ENCODE measurements around the gene GOLM1. TPM values are rescaled to one million over a fixed set of nuclear protein-coding genes. Genes with fewer than 3 reads are reported as not detected.
A peak's percentile ranks its signal among the peaks of the same experiment; 100 is the strongest.

The GOLM1 gene
- total and polyA plus RNA-seq, 2 donors = 41.5 to 45.9 TPM

DNA sequence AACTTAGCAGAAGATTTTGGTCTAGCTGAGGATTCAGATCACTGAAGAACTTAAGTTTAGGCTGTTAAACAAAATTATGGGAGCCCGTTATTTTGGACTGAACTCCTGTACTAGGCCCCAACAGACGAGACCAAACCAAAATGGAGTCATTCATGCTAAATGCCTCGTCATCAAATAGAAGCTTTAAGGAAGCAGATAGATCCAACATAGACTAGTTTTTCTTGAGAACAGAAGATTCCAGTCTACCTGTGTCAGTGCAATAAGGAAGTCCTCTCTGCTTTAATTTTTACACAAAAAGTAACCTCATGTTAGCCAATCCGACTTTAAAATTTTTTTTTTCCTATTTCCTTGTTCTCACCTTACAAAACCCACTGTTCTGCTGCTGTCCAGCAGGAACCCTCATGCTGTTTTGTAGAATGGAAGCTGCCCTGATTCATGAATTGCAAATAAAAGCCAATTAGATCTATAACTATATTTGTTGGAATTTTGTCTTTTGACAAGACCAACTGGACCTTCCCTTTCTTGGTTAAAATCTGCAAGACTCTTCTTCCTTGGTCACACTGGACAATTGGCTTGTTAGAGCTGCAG is 29.0 kb upstream of the GOLM1 start:
- no peak for DNase-seq (ENCODE audit: low read depth in 6 of 9, low spot score in 9 of 9)
- no peaks in the 10 kb centered on the region for H3K27me3 ChIP-seq (ENCODE audit: control insufficient read depth in 2 of 2, insufficient read depth in 1 of 2, low read length in 1 of 2)
- no peaks in the 10 kb centered on the region for H3K9me3 ChIP-seq (ENCODE audit: control insufficient read depth in 2 of 2, insufficient read depth in 1 of 2, low read length in 1 of 2)
- no peak overlapping the region for H3K27ac ChIP-seq (ENCODE audit: low read depth in 1 of 2, low read length in 1 of 2)
- no peak overlapping the region for H3K4me3 ChIP-seq (ENCODE audit: low read length in 2 of 2)
- H3K4me1 ChIP-seq (ENCODE audit: control insufficient read depth in 2 of 2, insufficient read depth in 2 of 2, low read length in 2 of 2) = no peaks in the 10 kb centered on the region
- WGBS = 97% methylated on average over 4 of the region's 4 CpGs
- no peaks in the 10 kb centered on the region for H3K36me3 ChIP-seq (ENCODE audit: control insufficient read depth in 2 of 2, insufficient read depth in 2 of 2, low read length in 1 of 2)

DNA sequence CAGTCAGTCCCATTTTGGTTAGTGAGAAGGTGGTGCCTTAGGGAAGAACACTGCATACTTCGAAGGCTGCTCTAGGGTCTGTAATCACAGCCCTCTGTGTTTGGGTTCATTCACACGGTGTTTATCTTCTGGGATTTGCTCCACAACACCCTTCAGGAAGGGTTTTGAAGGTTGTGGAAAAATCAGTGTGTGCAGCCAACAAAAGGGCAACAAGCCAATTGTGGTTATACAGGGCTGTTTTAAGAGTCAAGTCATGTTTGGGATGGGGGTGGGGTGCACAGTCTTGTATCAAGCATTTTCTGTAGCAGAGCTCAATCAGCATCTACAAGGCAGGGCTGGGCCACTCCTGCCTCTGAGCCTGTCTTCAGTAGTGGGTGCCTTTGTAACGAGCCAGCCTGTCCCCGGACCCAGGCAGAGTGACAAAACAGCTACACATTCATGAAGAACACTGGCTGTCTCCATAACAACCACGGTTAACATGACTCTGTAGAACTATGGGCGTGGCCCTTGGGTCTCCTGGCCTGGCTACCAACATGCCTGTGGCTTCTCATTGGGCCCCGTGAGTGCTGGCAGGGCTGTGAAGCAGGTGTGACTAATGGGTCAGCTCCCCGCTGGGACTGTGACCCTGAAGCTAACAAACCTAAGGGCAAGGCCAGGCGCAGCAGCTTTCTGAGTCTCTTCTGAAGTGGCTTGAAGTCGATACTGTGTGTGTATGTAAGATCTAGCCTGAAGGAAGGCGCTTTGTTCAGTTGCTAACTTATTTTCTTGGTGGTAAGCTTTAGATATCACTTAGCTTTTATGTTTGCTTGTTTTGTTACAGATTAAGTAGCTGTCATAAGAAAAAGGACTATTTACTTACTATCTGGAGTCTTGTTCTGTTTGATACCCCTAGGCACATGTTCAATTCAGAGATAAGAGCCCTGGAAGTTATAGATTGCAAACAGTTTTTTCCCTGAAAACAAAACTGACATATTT is 27.9 kb upstream of the GOLM1 start:
- no peak overlapping the region for H3K27ac ChIP-seq (ENCODE audit: low read depth in 1 of 2, low read length in 1 of 2)
- no peak overlapping the region for H3K4me3 ChIP-seq (ENCODE audit: low read length in 2 of 2)
- H3K27me3 ChIP-seq (ENCODE audit: control insufficient read depth in 2 of 2, insufficient read depth in 1 of 2, low read length in 1 of 2) = no peaks in the 10 kb centered on the region
- 83% methylated on average over 11 of the region's 11 CpGs for WGBS
- H3K36me3 ChIP-seq (ENCODE audit: control insufficient read depth in 2 of 2, insufficient read depth in 2 of 2, low read length in 1 of 2) = no peaks in the 10 kb centered on the region
- H3K9me3 ChIP-seq (ENCODE audit: control insufficient read depth in 2 of 2, insufficient read depth in 1 of 2, low read length in 1 of 2) = no peaks in the 10 kb centered on the region
- no peak for DNase-seq (ENCODE audit: low read depth in 6 of 9, low spot score in 9 of 9)
- no peaks in the 10 kb centered on the region for H3K4me1 ChIP-seq (ENCODE audit: control insufficient read depth in 2 of 2, insufficient read depth in 2 of 2, low read length in 2 of 2)

DNA sequence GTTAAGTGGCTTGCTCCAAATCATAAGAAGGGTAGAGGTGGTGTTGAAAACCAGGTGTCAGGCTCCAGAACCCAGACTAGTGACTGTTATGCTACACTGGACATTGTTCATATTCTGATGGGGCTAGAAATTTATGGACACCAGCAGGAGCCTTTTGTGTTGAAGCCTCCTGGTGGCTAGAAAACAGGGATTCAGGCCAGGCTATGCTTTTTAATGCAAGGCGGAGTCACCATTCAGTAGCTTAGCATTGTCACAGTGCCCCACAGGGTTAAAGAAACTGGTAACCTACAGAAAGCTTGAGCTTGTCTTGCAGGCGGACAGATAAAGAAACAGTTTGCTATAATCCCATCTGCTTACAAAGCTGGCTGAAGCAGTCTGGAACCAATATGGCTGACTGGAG is 23.0 kb upstream of the GOLM1 start:
- DNase-seq (ENCODE audit: low read depth in 6 of 9, low spot score in 9 of 9) = no peak
- no peak overlapping the region for H3K4me3 ChIP-seq (ENCODE audit: low read length in 2 of 2)
- H3K27me3 ChIP-seq (ENCODE audit: control insufficient read depth in 2 of 2, insufficient read depth in 1 of 2, low read length in 1 of 2) = no peaks in the 10 kb centered on the region
- WGBS = 97% methylated on average over 2 of the region's 2 CpGs
- H3K4me1 ChIP-seq (ENCODE audit: control insufficient read depth in 2 of 2, insufficient read depth in 2 of 2, low read length in 2 of 2) = no peaks in the 10 kb centered on the region
- no peak overlapping the region for H3K27ac ChIP-seq (ENCODE audit: low read depth in 1 of 2, low read length in 1 of 2)
- H3K36me3 ChIP-seq (ENCODE audit: control insufficient read depth in 2 of 2, insufficient read depth in 2 of 2, low read length in 1 of 2) = no peaks in the 10 kb centered on the region
- H3K9me3 ChIP-seq (ENCODE audit: control insufficient read depth in 2 of 2, insufficient read depth in 1 of 2, low read length in 1 of 2) = no peaks in the 10 kb centered on the region

DNA sequence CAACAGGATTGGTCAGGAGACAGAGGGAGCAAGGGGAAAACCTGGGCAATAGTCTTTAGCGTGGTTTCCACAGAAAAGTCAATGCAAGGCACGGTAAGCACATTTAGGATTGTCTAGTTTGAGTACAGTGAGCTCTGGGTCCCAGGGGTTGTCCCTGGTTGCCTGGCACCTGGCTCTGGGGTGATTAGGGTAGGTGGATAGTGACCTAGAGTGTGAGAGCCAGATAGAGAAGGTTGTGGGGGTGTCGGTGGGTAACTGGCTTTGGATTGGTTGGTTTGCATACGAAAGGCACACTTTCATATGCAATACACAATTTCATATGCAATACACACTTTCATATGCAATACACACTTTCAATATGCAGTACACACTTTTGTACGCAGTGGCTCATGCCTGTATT is 20.1 kb upstream of the GOLM1 start:
- 94% methylated on average over 5 of the region's 5 CpGs for WGBS
- Histone ChIP-seq H3K27ac (ENCODE audit: low read depth in 1 of 2, low read length in 1 of 2) (no peak overlapping the region), H3K9me3 (ENCODE audit: control insufficient read depth in 2 of 2, insufficient read depth in 1 of 2, low read length in 1 of 2) (no peaks in the 10 kb centered on the region), H3K36me3 (ENCODE audit: control insufficient read depth in 2 of 2, insufficient read depth in 2 of 2, low read length in 1 of 2) (no peaks in the 10 kb centered on the region), H3K4me1 (ENCODE audit: control insufficient read depth in 2 of 2, insufficient read depth in 2 of 2, low read length in 2 of 2) (no peaks in the 10 kb centered on the region), H3K4me3 (ENCODE audit: low read length in 2 of 2) (no peak overlapping the region), H3K27me3 (ENCODE audit: control insufficient read depth in 2 of 2, insufficient read depth in 1 of 2, low read length in 1 of 2) (no peaks in the 10 kb centered on the region)
- DNase-seq (ENCODE audit: low read depth in 6 of 9, low spot score in 9 of 9) = no peak

DNA sequence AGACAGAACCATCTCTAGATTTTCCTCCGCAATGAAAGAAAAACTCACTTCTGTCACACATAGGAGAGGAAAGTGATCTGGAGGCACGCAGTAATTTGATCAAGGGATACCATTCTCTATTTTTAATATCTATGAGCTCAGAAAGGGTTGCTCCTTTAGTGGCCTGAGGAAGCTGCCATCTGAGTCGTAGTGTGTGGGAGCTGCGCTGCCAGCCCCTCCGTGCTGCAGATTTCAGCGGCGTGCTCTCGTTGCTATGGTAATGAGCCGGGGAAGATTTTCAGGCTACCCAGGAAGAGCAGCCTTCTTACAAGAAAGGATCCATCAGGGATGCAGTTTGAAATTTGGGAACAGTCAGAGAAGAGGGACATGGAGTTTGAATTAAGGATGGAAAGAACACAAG is 17.1 kb upstream of the GOLM1 start:
- DNase-seq (ENCODE audit: low read depth in 6 of 9, low spot score in 9 of 9) = no peak
- no peaks in the 10 kb centered on the region for H3K9me3 ChIP-seq (ENCODE audit: control insufficient read depth in 2 of 2, insufficient read depth in 1 of 2, low read length in 1 of 2)
- WGBS = 91% methylated on average over 9 of the region's 9 CpGs

DNA sequence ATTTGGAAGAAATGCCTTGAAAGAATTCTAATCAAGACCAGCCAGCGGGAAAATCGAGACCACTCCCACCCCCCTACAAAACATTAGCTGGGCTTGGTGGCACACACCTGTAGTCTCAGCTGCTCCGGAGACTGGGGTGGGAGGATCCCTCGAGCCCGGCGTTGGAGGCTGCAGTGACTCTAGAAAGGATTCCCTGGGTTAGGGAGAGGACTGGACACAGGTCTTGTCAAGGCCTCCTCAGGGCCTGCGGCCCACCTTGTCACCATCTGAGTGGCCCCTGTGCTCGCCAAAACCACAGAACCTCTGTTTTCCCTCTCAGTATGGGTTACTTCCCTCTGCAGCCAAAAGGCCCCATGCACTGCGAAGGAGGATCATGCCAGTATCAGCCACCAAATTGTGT is 16.5 kb upstream of the GOLM1 start:
- H3K27ac ChIP-seq (ENCODE audit: low read depth in 1 of 2, low read length in 1 of 2) = no peak overlapping the region
- H3K36me3 ChIP-seq (ENCODE audit: control insufficient read depth in 2 of 2, insufficient read depth in 2 of 2, low read length in 1 of 2) = no peaks in the 10 kb centered on the region
- DNase-seq (ENCODE audit: low read depth in 6 of 9, low spot score in 9 of 9) = no peak
- H3K4me3 ChIP-seq (ENCODE audit: low read length in 2 of 2) = no peak overlapping the region
- H3K9me3 ChIP-seq (ENCODE audit: control insufficient read depth in 2 of 2, insufficient read depth in 1 of 2, low read length in 1 of 2) = no peaks in the 10 kb centered on the region
- H3K4me1 ChIP-seq (ENCODE audit: control insufficient read depth in 2 of 2, insufficient read depth in 2 of 2, low read length in 2 of 2) = no peaks in the 10 kb centered on the region
- H3K27me3 ChIP-seq (ENCODE audit: control insufficient read depth in 2 of 2, insufficient read depth in 1 of 2, low read length in 1 of 2) = no peaks in the 10 kb centered on the region
- WGBS = 90% methylated on average over 9 of the region's 9 CpGs

More for the DNA sequence above, 17.1 kb upstream of the GOLM1 start:
- Histone ChIP-seq H3K27me3 (ENCODE audit: control insufficient read depth in 2 of 2, insufficient read depth in 1 of 2, low read length in 1 of 2) (no peaks in the 10 kb centered on the region), H3K36me3 (ENCODE audit: control insufficient read depth in 2 of 2, insufficient read depth in 2 of 2, low read length in 1 of 2) (no peaks in the 10 kb centered on the region), H3K27ac (ENCODE audit: low read depth in 1 of 2, low read length in 1 of 2) (no peak overlapping the region), H3K4me1 (ENCODE audit: control insufficient read depth in 2 of 2, insufficient read depth in 2 of 2, low read length in 2 of 2) (no peaks in the 10 kb centered on the region), H3K4me3 (ENCODE audit: low read length in 2 of 2) (no peak overlapping the region)

DNA sequence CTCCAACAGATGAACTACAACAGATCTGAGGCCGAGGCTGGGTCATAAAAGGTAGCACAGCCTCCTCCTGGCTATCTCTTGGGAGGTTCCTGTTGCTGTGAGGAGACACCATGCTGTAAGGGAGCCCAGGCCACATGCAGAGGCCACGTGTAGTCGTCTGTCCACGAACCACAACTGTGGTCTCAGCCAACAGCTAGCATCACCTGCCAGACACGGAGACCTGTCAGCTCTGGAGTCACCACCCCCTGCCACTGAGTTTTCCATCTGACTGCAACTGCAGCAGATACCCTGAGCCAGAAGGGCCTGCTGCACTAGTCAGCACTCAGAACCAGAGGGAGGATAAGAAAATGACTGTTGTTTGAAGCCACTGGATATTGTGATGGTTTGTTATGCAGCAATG is 12.7 kb upstream of the GOLM1 start:
- WGBS = 89% methylated on average over 5 of the region's 5 CpGs
- H3K4me1 ChIP-seq (ENCODE audit: control insufficient read depth in 2 of 2, insufficient read depth in 2 of 2, low read length in 2 of 2) = no peaks in the 10 kb centered on the region
- no peak overlapping the region for H3K27ac ChIP-seq (ENCODE audit: low read depth in 1 of 2, low read length in 1 of 2)
- no peaks in the 10 kb centered on the region for H3K27me3 ChIP-seq (ENCODE audit: control insufficient read depth in 2 of 2, insufficient read depth in 1 of 2, low read length in 1 of 2)
- no peaks in the 10 kb centered on the region for H3K36me3 ChIP-seq (ENCODE audit: control insufficient read depth in 2 of 2, insufficient read depth in 2 of 2, low read length in 1 of 2)
- H3K4me3 ChIP-seq (ENCODE audit: low read length in 2 of 2) = no peak overlapping the region
- DNase-seq (ENCODE audit: low read depth in 6 of 9, low spot score in 9 of 9) = no peak
- H3K9me3 ChIP-seq (ENCODE audit: control insufficient read depth in 2 of 2, insufficient read depth in 1 of 2, low read length in 1 of 2) = no peaks in the 10 kb centered on the region

DNA sequence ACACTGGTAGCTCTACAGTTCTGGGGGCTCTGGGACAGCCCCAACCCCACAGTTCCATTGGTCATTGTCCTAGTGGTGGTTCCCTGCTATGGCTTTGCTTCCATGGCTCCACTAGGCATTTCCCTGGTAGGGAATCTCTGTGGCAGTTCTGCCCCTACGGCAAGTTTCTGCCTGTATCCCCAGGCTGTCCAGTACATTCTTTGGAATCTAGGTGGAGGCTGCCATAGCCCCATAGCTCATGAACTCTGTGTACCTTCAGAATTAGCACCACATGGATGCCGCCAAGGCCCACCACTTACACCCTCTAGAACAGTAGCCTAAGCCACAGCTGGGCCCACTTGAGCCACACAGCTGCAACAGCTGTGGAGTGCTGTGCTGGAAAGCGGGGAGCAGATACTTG is 3.3 kb upstream of the GOLM1 start:
- Histone ChIP-seq H3K36me3 (ENCODE audit: control insufficient read depth in 2 of 2, insufficient read depth in 2 of 2, low read length in 1 of 2) (no peaks in the 10 kb centered on the region), H3K4me1 (ENCODE audit: control insufficient read depth in 2 of 2, insufficient read depth in 2 of 2, low read length in 2 of 2) (peaks cover 3 to 8% of the 10 kb centered on the region in 2 donors), H3K4me3 (ENCODE audit: low read length in 2 of 2) (no peak overlapping the region), H3K9me3 (ENCODE audit: control insufficient read depth in 2 of 2, insufficient read depth in 1 of 2, low read length in 1 of 2) (no peaks in the 10 kb centered on the region), H3K27me3 (ENCODE audit: control insufficient read depth in 2 of 2, insufficient read depth in 1 of 2, low read length in 1 of 2) (peaks cover 26 to 33% of the 10 kb centered on the region in 2 donors), H3K27ac (ENCODE audit: low read depth in 1 of 2, low read length in 1 of 2) (no peak overlapping the region)
- WGBS = 95% methylated on average over 3 of the region's 3 CpGs
- DNase-seq (ENCODE audit: low read depth in 6 of 9, low spot score in 9 of 9) = no peak

DNA sequence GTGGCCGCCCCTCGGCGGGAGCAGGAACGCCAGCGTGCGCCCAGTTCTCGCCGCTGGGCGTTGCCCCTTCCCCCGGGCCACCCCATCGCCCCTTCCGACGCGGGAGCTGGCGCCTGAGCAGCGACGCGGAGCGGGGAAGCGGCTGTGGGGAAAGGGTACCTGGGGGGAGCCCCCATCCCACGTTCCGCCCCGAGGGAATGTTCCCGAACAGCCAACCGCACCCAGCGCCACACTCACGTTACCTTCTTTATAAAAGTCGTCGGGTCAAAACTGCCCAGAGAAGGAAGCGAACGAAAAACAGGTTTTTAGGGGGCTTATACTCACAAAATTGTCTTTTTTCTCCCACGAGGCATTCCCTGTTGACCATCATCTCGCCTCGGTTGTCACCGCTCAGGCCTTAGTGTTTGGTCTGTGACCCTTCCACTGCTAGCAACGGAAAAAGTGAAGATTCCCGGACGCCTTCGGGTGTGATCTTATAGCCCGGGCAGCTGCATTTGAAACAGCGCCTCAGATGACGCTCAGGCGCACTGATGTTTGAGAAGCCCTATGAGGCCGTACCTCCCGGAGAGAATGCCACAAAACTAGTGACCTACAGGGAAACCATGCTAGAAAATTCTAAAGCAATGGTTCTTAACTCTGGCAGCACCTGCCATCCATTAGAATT is 475 bp upstream of the GOLM1 start:
- Histone ChIP-seq H3K4me3 (ENCODE audit: low read length in 2 of 2) (peak overlapping the region; percentile 37 to 58), H3K36me3 (ENCODE audit: control insufficient read depth in 2 of 2, insufficient read depth in 2 of 2, low read length in 1 of 2) (no peaks in the 10 kb centered on the region), H3K9me3 (ENCODE audit: control insufficient read depth in 2 of 2, insufficient read depth in 1 of 2, low read length in 1 of 2) (no peaks in the 10 kb centered on the region), H3K27me3 (ENCODE audit: control insufficient read depth in 2 of 2, insufficient read depth in 1 of 2, low read length in 1 of 2) (peaks cover 28 to 37% of the 10 kb centered on the region in 2 donors), H3K4me1 (ENCODE audit: control insufficient read depth in 2 of 2, insufficient read depth in 2 of 2, low read length in 2 of 2) (peaks cover 3 to 8% of the 10 kb centered on the region in 2 donors), H3K27ac (ENCODE audit: low read depth in 1 of 2, low read length in 1 of 2) (peak overlapping the region; percentile 58 to 71)
- 2% methylated on average over 45 of the region's 45 CpGs for WGBS
- DNase-seq (ENCODE audit: low read depth in 6 of 9, low spot score in 9 of 9) = peak in 2 of 9 donors; percentile 9 to 31

Measured in thymus (tissue), 11 donors.